Common myeloid progenitor, CD34-positive (primary cell): ENCODE results near the gene AKIP1.

Source experiments
- CTCF ChIA-PET: fragments of 350-600 bp; sonication (Branson Sonifier 250); formaldehyde crosslinking; loops from one replicate; lab custom pipeline; 2021; ENCODE audit warnings: antibody characterized with exemption; lab: Charles Lee
- POLR2A ChIA-PET: fragments of 350-600 bp; sonication (Branson Sonifier 250); formaldehyde crosslinking; loops from one replicate; lab custom pipeline; 2021; ENCODE audit warnings: antibody characterized with exemption; lab: Charles Lee
- DNase-seq, 3 donors: peaks; one replicate each; pipeline versions ENCODE4 v3.0.0 to v3.0.0-alpha.2; 2013
- H3K27ac ChIP-seq, 2 experiments: 1 replicate in 1 of 2; 2 replicates in 1 of 2; pipeline ENCODE4 v1.7.0; 2013; ENCODE audit warnings: inconsistent platforms in 2 of 2, low read length in 2 of 2, mild to moderate bottlenecking in 2 of 2, low read depth in 1 of 2, moderate library complexity in 1 of 2; ENCODE audit not compliant: severe bottlenecking in 2 of 2, insufficient read depth in 1 of 2, poor library complexity in 1 of 2
- H3K27me3 ChIP-seq, 5 experiments: replicated peaks in 2 of 5; 1 replicate in 3 of 5; 2 replicates in 2 of 5; pipeline versions ENCODE4 v1.6.1 to v1.7.0; 2013; ENCODE audit warnings: low read length in 4 of 5, mild to moderate bottlenecking in 2 of 5, moderate library complexity in 2 of 5, inconsistent platforms in 1 of 5; ENCODE audit not compliant: insufficient read depth in 5 of 5, control insufficient read depth in 4 of 5
- H3K36me3 ChIP-seq, 4 experiments: 1 replicate in 2 of 4; 2 replicates in 2 of 4; pipeline versions ENCODE4 v1.6.1 to v1.7.0; 2013; ENCODE audit warnings: low read length in 3 of 4, control low read depth in 1 of 4, mild to moderate bottlenecking in 1 of 4; ENCODE audit not compliant: control insufficient read depth in 4 of 4, insufficient read depth in 4 of 4
- H3K4me1 ChIP-seq, 4 experiments: 1 replicate in 3 of 4; 2 replicates in 1 of 4; pipeline versions ENCODE4 v1.6.1 to v1.7.1; 2013; ENCODE audit warnings: low read length in 3 of 4, mild to moderate bottlenecking in 3 of 4, control low read depth in 1 of 4, inconsistent platforms in 1 of 4, moderate library complexity in 1 of 4; ENCODE audit not compliant: control insufficient read depth in 4 of 4, insufficient read depth in 4 of 4; ENCODE audit errors: control extremely low read depth in 1 of 4
- H3K4me3 ChIP-seq, 7 experiments: 1 replicate in 4 of 7; 2 replicates in 3 of 7; pipeline versions ENCODE4 v1.5.1 to v1.7.0; 2013; ENCODE audit warnings: mild to moderate bottlenecking in 7 of 7, low read length in 6 of 7, moderate library complexity in 6 of 7, inconsistent platforms in 2 of 7, low read depth in 2 of 7, control low read depth in 1 of 7; ENCODE audit not compliant: insufficient read depth in 4 of 7, control insufficient read depth in 1 of 7; ENCODE audit errors: extremely low read depth in 1 of 7
- H3K9me3 ChIP-seq, 5 experiments: 1 replicate in 4 of 5; 2 replicates in 1 of 5; pipeline versions ENCODE4 v1.6.1 to v1.7.1; 2013; ENCODE audit warnings: low read length in 4 of 5, mild to moderate bottlenecking in 2 of 5, inconsistent platforms in 1 of 5, low read depth in 1 of 5, moderate library complexity in 1 of 5; ENCODE audit not compliant: control insufficient read depth in 4 of 5, insufficient read depth in 2 of 5; ENCODE audit errors: control extremely low read depth in 1 of 5
- WGBS: methylation state at CpG from one replicate; pipeline ENCODE4 v1.1.5; 2013; ENCODE audit not compliant: insufficient coverage; 5-methylcytosine and 5-hydroxymethylcytosine counted together

AKIP1 gene

DNA sequence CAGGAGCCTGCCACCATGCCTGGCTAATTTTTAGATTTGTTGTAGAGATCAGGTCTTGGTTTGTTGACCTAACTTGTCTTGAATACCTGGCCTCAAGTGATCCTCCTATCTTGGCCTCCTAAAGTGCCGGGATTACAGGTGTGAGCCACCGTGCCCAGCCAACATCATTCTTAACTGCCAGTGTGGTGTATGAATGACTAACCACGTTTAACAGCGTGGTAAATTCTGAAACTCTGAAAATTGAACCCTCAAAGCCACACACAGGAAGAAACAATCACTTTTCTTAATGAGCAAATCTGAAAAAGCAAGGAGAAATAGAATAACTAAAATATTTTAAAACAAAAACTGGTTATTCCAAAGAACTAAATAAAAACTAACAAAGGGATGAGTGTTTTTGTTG is 45.9 kb downstream of the AKIP1 start:
- H3K9me3 ChIP-seq: no peaks in the 10 kb centered on the region
- CTCF ChIA-PET: interaction anchor here (1.0 to 2.4 kb wide), 4 partner anchors 8 to 42 kb away, joined by 3 to 11 read pairs (median 6); no protein-coding TSS in a partner anchor
- WGBS: no CpG with 5 or more reads among the region's 4 CpGs
- H3K36me3 ChIP-seq: peaks cover 3 to 43% (median 22%) of the 10 kb centered on the region in 4 experiments
- DNase-seq: no peak
- no peaks in the 10 kb centered on the region for H3K27me3 ChIP-seq
- POLR2A ChIA-PET: no interaction called here
- no peak overlapping the region for H3K27ac ChIP-seq
- H3K4me3 ChIP-seq: no peak overlapping the region
- H3K4me1 ChIP-seq: peaks cover 0 to 4% (median 2%) of the 10 kb centered on the region in 4 experiments

DNA sequence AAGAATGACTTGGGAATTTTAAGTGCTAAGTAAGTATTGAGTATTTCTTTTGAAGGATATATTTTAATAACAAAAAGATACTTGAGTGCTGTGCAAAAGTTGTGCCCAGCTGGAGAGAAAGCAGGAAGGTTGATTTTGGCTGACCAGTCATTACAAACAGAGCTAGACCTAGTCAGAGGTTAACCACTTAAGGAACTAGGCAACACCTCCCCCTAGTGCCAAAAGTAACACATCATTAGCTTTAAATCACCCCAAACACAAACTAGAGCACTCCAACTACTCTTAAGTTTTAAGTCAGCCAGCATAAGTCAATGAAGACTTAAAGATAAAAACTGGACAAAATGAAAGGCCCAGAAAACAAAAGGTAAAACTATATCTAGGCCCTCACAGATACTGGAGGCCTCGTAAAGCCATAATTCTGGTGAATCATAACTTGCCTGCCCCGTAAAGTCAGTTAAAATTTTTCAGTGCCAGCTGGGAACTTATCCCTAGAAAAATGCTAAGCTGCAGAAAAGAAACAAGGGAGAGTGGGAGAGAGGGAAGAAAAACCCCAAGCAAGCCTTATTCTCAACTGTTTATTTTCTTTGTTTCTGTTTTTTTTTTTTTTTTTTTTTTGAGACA is 48.7 kb downstream of the AKIP1 start:
- peaks cover 8 to 19% (median 15%) of the 10 kb centered on the region in 4 experiments for H3K4me1 ChIP-seq
- H3K27ac ChIP-seq: no peak overlapping the region
- peak; percentile 73 to 83 (median 79) for DNase-seq
- no peaks in the 10 kb centered on the region for H3K9me3 ChIP-seq
- CTCF ChIA-PET: interaction anchor here (0.5 to 3.9 kb wide), 16 partner anchors 10 to 271 kb away, joined by 3 to 68 read pairs (median 5); partner anchors contain the start of genes AKIP1, ASCL3 and NRIP3
- no peak overlapping the region for H3K4me3 ChIP-seq
- POLR2A ChIA-PET: interaction anchor here (0.8 to 1.4 kb wide), 2 partner anchors 49 to 52 kb away, joined by 3 to 5 read pairs; partner anchors contain the start of gene AKIP1
- 58% methylated on average over 2 of the region's 2 CpGs for WGBS
- peaks cover 0 to 24% (median 13%) of the 10 kb centered on the region in 4 experiments for H3K36me3 ChIP-seq
- no peaks in the 10 kb centered on the region for H3K27me3 ChIP-seq

DNA sequence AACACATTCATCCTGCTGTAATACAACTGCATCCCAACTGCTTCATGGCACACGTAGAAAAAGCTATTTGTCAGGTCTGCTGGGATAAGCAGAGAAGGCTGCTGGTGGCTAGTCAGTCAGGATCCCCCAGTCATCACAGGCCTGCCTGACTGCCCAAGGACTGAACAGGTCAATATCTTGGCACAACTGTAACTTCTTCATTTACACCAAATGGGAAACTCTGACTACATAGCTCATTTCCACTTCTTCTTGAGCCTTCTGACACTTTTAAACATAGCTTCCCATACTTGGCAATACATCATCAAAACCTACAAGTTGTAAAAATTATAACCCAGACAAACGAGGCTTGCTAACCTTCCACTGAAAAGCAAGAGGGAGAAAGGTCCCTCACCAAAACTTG is 50.4 kb downstream of the AKIP1 start:
- Histone ChIP-seq H3K4me3 (no peak overlapping the region), H3K36me3 (peaks cover 0 to 13% (median 3%) of the 10 kb centered on the region in 4 experiments), H3K9me3 (no peaks in the 10 kb centered on the region), H3K27me3 (no peaks in the 10 kb centered on the region), H3K4me1 (peaks cover 8 to 30% (median 23%) of the 10 kb centered on the region in 4 experiments), H3K27ac (no peak overlapping the region)
- 88% methylated on average over 1 of the region's 2 CpGs for WGBS
- no peak for DNase-seq
- ChIA-PET CTCF (interaction anchor here (1.1 to 3.9 kb wide), 5 partner anchors 12 to 279 kb away, joined by 3 to 68 read pairs (median 11); partner anchors contain the start of genes AKIP1, ASCL3, NRIP3 and RPL27A), POLR2A (no interaction called here)

GRCh38 chr11:8962841-8963240 is 51.9 kb downstream of the AKIP1 start:
- Histone ChIP-seq H3K36me3 (peaks cover 0 to 13% (median 4%) of the 10 kb centered on the region in 4 experiments), H3K4me3 (peak overlapping the region in 6 of 7 experiments; percentile 28 to 95 (median 89)), H3K9me3 (no peaks in the 10 kb centered on the region), H3K27ac (peak overlapping the region in 1 of 2 experiments; percentile 91), H3K27me3 (no peaks in the 10 kb centered on the region), H3K4me1 (peaks cover 8 to 30% (median 23%) of the 10 kb centered on the region in 4 experiments)
- peak in 2 of 3 donors; percentile 10 to 48 for DNase-seq
- ChIA-PET POLR2A (interaction anchor here (1.4 kb wide), 1 partner anchor 37 kb away, joined by 3 read pairs; no protein-coding TSS in a partner anchor), CTCF (interaction anchor here (1.0 to 1.3 kb wide), 2 partner anchors 48 to 51 kb away, joined by 8 read pairs; no protein-coding TSS in a partner anchor)
- no CpG with 5 or more reads among the region's 2 CpGs for WGBS

GRCh38 chr11:8963569-8964323 is 52.8 kb downstream of the AKIP1 start:
- ChIA-PET POLR2A (interaction anchor here (0.6 to 1.7 kb wide), 3 partner anchors 36 to 365 kb away, joined by 3 to 5 read pairs (median 3); partner anchors contain the start of gene NRIP3), CTCF (interaction anchor here (1.0 to 1.5 kb wide), 3 partner anchors 49 to 174 kb away, joined by 3 to 8 read pairs (median 8); no protein-coding TSS in a partner anchor)
- peak overlapping the region; percentile 77 to 91 for H3K27ac ChIP-seq
- DNase-seq: peak; percentile 75 to 86 (median 77)
- peak overlapping the region; percentile 79 to 95 (median 93) for H3K4me3 ChIP-seq
- H3K27me3 ChIP-seq: no peaks in the 10 kb centered on the region
- no peaks in the 10 kb centered on the region for H3K9me3 ChIP-seq
- WGBS: 3% methylated on average over 28 of the region's 39 CpGs
- peaks cover 0 to 13% (median 5%) of the 10 kb centered on the region in 4 experiments for H3K36me3 ChIP-seq
- H3K4me1 ChIP-seq: peaks cover 8 to 30% (median 23%) of the 10 kb centered on the region in 4 experiments

- WGBS: under 1% methylated on average over 67 of the region's 67 CpGs
- POLR2A ChIA-PET: interaction anchor here (0.5 to 1.7 kb wide), 3 partner anchors 36 to 250 kb away, joined by 3 to 5 read pairs (median 3); partner anchors contain the start of gene NRIP3
- Histone ChIP-seq H3K36me3 (peaks cover 0 to 10% (median 5%) of the 10 kb centered on the region in 4 experiments), H3K27ac (peak within 1 kb of the TSS; percentile 77 to 91), H3K9me3 (no peaks in the 10 kb centered on the region), H3K4me3 (peak within 1 kb of the TSS; percentile 79 to 95 (median 93)), H3K27me3 (no peaks in the 10 kb centered on the region), H3K4me1 (peaks cover 8 to 27% (median 21%) of the 10 kb centered on the region in 4 experiments)
- peak; percentile 72 to 89 (median 82) for DNase-seq
- CTCF ChIA-PET: interaction anchor here (1.5 kb wide), 1 partner anchor 173 kb away, joined by 3 read pairs; no protein-coding TSS in a partner anchor
These were observed 53.6 kb downstream of the AKIP1 start, which contains the start of gene TMEM9B for GRCh38 chr11:8964324-8965320. Gene TMEM9B, minus strand, starts transcription at chr11:8964442. Its CDS starts 129 bp downstream, at chr11:8964313.
